AG09309 (cell line): ENCODE results near the gene DIS3L2.
"Not testable (repeated sequence)": the region's sequence is repeated elsewhere in the genome, so short reads cannot be mapped to it uniquely, and the experiment has no call there.

Experiments
- DNase-seq: peaks from one replicate; pipeline ENCODE4 v3.0.0-alpha.2; 2010; ENCODE audit warnings: low read depth
- H3K4me3 ChIP-seq: 2 replicates; pipeline ENCODE4 v1.5.1; 2011; ENCODE audit warnings: mild to moderate bottlenecking, low read depth, low read length, moderate library complexity; ENCODE audit not compliant: control insufficient read depth
- TF ChIP-seq, protein P1 (sequence below): IDR thresholded peaks from 2 replicates; pipeline ENCODE4 v1.5.1; 2011; ENCODE audit warnings: mild to moderate bottlenecking, low read depth, low read length, inconsistent platforms; ENCODE audit not compliant: insufficient read depth, control insufficient read depth; ENCODE audit errors: missing control alignments

The DIS3L2 gene

GRCh38 chr2:232170396-232170795 lies 208.9 kb downstream of the DIS3L2 start:
- H3K4me3 ChIP-seq, result no peak overlapping the region
- TF ChIP-seq, protein P1, sequence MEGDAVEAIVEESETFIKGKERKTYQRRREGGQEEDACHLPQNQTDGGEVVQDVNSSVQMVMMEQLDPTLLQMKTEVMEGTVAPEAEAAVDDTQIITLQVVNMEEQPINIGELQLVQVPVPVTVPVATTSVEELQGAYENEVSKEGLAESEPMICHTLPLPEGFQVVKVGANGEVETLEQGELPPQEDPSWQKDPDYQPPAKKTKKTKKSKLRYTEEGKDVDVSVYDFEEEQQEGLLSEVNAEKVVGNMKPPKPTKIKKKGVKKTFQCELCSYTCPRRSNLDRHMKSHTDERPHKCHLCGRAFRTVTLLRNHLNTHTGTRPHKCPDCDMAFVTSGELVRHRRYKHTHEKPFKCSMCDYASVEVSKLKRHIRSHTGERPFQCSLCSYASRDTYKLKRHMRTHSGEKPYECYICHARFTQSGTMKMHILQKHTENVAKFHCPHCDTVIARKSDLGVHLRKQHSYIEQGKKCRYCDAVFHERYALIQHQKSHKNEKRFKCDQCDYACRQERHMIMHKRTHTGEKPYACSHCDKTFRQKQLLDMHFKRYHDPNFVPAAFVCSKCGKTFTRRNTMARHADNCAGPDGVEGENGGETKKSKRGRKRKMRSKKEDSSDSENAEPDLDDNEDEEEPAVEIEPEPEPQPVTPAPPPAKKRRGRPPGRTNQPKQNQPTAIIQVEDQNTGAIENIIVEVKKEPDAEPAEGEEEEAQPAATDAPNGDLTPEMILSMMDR, result no peak
- no peak for DNase-seq

GRCh38 chr2:232174662-232175061 lies 213.1 kb downstream of the DIS3L2 start:
- DNase-seq, result no peak
- TF ChIP-seq, protein P1, result no peak
- no peak overlapping the region for H3K4me3 ChIP-seq

GRCh38 chr2:232176587-232176986 lies 215.1 kb downstream of the DIS3L2 start:
- DNase-seq, H3K4me3 ChIP-seq: not testable (repeated sequence)

DNA sequence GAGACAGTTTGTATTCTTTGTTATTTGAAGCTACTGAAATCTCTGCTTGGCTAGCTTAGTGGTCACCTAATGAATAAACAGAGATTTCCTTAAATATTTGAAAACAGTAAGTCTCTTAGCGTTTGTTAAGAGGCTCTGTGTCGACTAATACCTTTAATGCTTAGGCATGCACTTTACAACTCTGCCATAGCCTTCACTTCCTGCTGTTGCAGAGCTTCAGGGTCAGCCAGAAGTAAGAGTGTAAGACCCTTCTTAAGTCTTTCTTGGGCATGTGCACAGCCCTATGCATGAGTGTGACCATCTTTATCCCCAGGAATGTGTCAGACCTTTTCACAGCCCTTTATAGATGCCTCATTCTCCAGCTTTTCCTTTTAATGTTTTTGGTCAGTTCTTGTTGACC lies 221.8 kb downstream of the DIS3L2 start:
- no peak for DNase-seq
- TF ChIP-seq, protein P1, result no peak
- no peak overlapping the region for H3K4me3 ChIP-seq

DNA sequence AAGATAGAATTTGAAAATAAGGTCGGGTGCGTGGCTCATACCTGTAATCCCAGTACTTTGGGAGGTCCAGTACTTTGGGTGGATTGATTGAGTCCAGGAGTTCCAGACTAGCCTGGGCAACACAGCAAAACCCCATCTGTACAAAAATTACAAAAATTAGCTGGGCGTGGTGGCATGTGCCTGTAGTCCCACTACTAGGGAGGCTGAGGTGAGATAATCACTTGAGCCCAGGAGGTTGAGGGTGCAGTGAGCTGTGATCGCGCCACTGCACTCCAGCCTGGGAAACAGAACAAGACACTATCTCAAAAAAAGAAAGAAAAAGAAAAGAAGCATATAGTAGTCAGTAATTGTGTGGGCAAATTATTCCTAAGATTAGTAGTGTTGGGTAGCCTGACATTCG lies 222.8 kb downstream of the DIS3L2 start:
- DNase-seq, result no peak
- no peak overlapping the region for H3K4me3 ChIP-seq
- TF ChIP-seq, protein P1, result no peak

GRCh38 chr2:232190796-232191195 lies 229.3 kb downstream of the DIS3L2 start:
- TF ChIP-seq, protein P1, result no peak
- no peak overlapping the region for H3K4me3 ChIP-seq
- DNase-seq, result no peak

DNA sequence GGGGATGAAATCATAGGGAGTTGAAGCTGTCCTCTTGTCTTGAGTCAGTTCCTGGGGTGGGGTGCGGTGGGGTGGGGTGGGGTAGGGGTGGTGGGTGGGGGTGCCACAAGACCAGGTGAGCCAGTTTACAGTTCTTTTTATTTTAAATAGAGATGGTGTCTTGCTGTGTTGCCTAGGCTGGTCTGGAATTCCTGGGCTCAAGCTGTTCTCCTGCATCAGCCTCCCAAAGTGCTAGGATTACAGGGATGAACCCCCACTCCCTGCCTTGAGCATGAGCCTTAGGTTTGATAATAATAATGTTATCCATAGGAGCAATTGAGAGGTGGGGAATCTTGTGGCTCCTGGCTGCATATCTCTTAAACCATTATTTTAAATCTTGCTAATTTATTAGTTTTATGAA lies 234.0 kb downstream of the DIS3L2 start:
- no peak for DNase-seq
- TF ChIP-seq, protein P1, result no peak

More for the DNA sequence above, 234.0 kb downstream of the DIS3L2 start:
- no peak overlapping the region for H3K4me3 ChIP-seq
